Prostate gland (tissue), 2 donors: ENCODE data around the gene WASF1. TPM values are rescaled to one million over a fixed set of nuclear protein-coding genes. Genes with fewer than 3 reads are reported as not detected.

Source experiments
- DNase-seq: peaks from one replicate; pipeline ENCODE4 v3.0.0-alpha.2; 2019; ENCODE audit warnings: low spot score
- H3K27ac ChIP-seq, 2 donors: fragments of 200-600 bp; sonication (generic); 2 replicates each; pipeline ENCODE4 v1.5.1; 2017 to 2019
- H3K27me3 ChIP-seq: fragments of 200-600 bp; sonication (generic); replicated peaks from 2 replicates; pipeline ENCODE4 v1.5.1; 2019; ENCODE audit not compliant: insufficient read depth
- H3K36me3 ChIP-seq, 2 donors: fragments of 200-600 bp; sonication (generic); 1 replicate in 1 of 2; 2 replicates in 1 of 2; pipeline versions ENCODE4 v1.5.1 to v1.8.1; 2017 to 2019
- H3K4me1 ChIP-seq: fragments of 200-600 bp; sonication (generic); replicated peaks from 2 replicates; pipeline ENCODE4 v1.5.1; 2019
- H3K4me3 ChIP-seq, 2 donors: fragments of 200-600 bp; sonication (generic); 2 replicates each; pipeline ENCODE4 v1.5.1; 2017 to 2019
- H3K9me3 ChIP-seq: fragments of 200-600 bp; sonication (generic); 2 replicates; pipeline ENCODE4 v1.5.1; 2017
- POLR2A ChIP-seq: fragments of 450-650 bp; IDR thresholded peaks from one replicate; pipeline ENCODE4 v1.6.1; 2016; ENCODE audit warnings: antibody characterized with exemption, mild to moderate bottlenecking
- POLR2AphosphoS5 ChIP-seq: sonication (generic); formaldehyde crosslinking; IDR thresholded peaks from one replicate; pipeline ENCODE4 v1.6.1; 2017; ENCODE audit warnings: antibody characterized with exemption
- WGBS: methylation state at CpG from one replicate; pipeline ENCODE4 v1.1.5; 2018; 5-methylcytosine and 5-hydroxymethylcytosine counted together
- intact Hi-C: fragments of 100-400 bp; cut with DNase I; formaldehyde crosslinking; loops from one replicate; pipeline ENCODE4 v1.14.2; 2022
- total RNA-seq, 2 donors: library from RNA; depleted of rRNA; stranded (reverse); fragments of >200 nt; gene quantifications; one replicate each; pipeline ENCODE4 v1.1.0, GENCODE V29; 2016
- TF ChIP-seq, protein P1 (sequence below), 4 experiments: fragments of 200-600 bp in 2 of 4; fragments of 450-650 bp in 2 of 4; sonication (generic) in 2 of 4; IDR thresholded peaks; 1 replicate in 3 of 4; 2 replicates in 1 of 4; pipeline ENCODE4 v1.5.1; 2016 to 2019; ENCODE audit warnings: antibody characterized with exemption in 4 of 4, mild to moderate bottlenecking in 2 of 4, moderate library complexity in 2 of 4

WASF1 gene
- total RNA-seq, 2 donors from 2014 or later: 8.0 to 56.8 TPM

- Histone ChIP-seq H3K4me1 (no peaks in the 10 kb centered on the region), H3K27ac (no peak overlapping the region), H3K4me3 (no peak overlapping the region), H3K9me3 (no peaks in the 10 kb centered on the region), H3K36me3 (no peaks in the 10 kb centered on the region), H3K27me3 (no peaks in the 10 kb centered on the region)
- TF ChIP-seq POLR2AphosphoS5 (no peak), POLR2A (no peak)
- TF ChIP-seq, protein P1, sequence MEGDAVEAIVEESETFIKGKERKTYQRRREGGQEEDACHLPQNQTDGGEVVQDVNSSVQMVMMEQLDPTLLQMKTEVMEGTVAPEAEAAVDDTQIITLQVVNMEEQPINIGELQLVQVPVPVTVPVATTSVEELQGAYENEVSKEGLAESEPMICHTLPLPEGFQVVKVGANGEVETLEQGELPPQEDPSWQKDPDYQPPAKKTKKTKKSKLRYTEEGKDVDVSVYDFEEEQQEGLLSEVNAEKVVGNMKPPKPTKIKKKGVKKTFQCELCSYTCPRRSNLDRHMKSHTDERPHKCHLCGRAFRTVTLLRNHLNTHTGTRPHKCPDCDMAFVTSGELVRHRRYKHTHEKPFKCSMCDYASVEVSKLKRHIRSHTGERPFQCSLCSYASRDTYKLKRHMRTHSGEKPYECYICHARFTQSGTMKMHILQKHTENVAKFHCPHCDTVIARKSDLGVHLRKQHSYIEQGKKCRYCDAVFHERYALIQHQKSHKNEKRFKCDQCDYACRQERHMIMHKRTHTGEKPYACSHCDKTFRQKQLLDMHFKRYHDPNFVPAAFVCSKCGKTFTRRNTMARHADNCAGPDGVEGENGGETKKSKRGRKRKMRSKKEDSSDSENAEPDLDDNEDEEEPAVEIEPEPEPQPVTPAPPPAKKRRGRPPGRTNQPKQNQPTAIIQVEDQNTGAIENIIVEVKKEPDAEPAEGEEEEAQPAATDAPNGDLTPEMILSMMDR (IDR thresholded peaks at IDR 0.05): no peak
- DNase-seq: no peak
- intact Hi-C loops: no loop called here
- WGBS: 67% methylated on average over 3 of the region's 3 CpGs
Observed at GRCh38 chr6:110050440-110050813, 129.0 kb downstream of the WASF1 start.

Other genes starting within 250 kb of the WASF1 start
- gene GPR6, start 201.4 kb downstream of the WASF1 start, total RNA-seq: not detected
- 10 to 100 TPM; 15.8 to 20.4 TPM for gene CDC40, start 757 bp upstream of the WASF1 start, total RNA-seq
- gene METTL24, start 178.7 kb upstream of the WASF1 start, total RNA-seq: 1 to 10 TPM in 1 of 2 donors, under 1 TPM in 1; 0.96 to 3.0 TPM
- 1 to 10 TPM in 1 of 2 donors, under 1 TPM in 1; 0.41 to 2.1 TPM for gene DDO, start 235.9 kb upstream of the WASF1 start, total RNA-seq